Skeletal muscle cell (primary cell): ENCODE data around the gene ITPR2.
A peak's percentile ranks its signal among the peaks of the same experiment; 100 is the strongest.

Source experiments
- DNase-seq: peaks from one replicate; pipeline ENCODE4 v3.0.0-alpha.2; 2010; ENCODE audit warnings: low read depth
- H3K4me3 ChIP-seq: 2 replicates; pipeline ENCODE4 v1.5.1; 2011; ENCODE audit warnings: low read depth, mild to moderate bottlenecking, control low read depth, low read length, moderate library complexity

Gene ITPR2

GRCh38 chr12:26422839-26423398 is 410.1 kb downstream of the ITPR2 start:
- no peak for DNase-seq
- no peak overlapping the region for H3K4me3 ChIP-seq

- no peak overlapping the region for H3K4me3 ChIP-seq
- DNase-seq: no peak
Observed at GRCh38 chr12:26416550-26416949, 416.4 kb downstream of the ITPR2 start.

GRCh38 chr12:26410689-26411088 is 422.3 kb downstream of the ITPR2 start:
- no peak overlapping the region for H3K4me3 ChIP-seq
- no peak for DNase-seq

GRCh38 chr12:26406813-26407212 is 426.2 kb downstream of the ITPR2 start:
- H3K4me3 ChIP-seq: no peak overlapping the region
- DNase-seq: no peak

GRCh38 chr12:26406391-26406790 is 426.6 kb downstream of the ITPR2 start:
- H3K4me3 ChIP-seq: no peak overlapping the region
- no peak for DNase-seq

GRCh38 chr12:26403601-26404000 is 429.4 kb downstream of the ITPR2 start:
- no peak overlapping the region for H3K4me3 ChIP-seq
- no peak for DNase-seq

GRCh38 chr12:26402648-26403047 is 430.3 kb downstream of the ITPR2 start:
- no peak for DNase-seq

GRCh38 chr12:26401874-26402273 is 431.1 kb downstream of the ITPR2 start:
- H3K4me3 ChIP-seq: no peak overlapping the region
- DNase-seq: no peak

More at GRCh38 chr12:26402648-26403047, 430.3 kb downstream of the ITPR2 start:
- no peak overlapping the region for H3K4me3 ChIP-seq

- DNase-seq: no peak
Observed at GRCh38 chr12:26400627-26401026, 432.4 kb downstream of the ITPR2 start.

GRCh38 chr12:26399381-26399780 is 433.6 kb downstream of the ITPR2 start:
- no peak overlapping the region for H3K4me3 ChIP-seq
- DNase-seq: no peak

More at GRCh38 chr12:26400627-26401026, 432.4 kb downstream of the ITPR2 start:
- H3K4me3 ChIP-seq: no peak overlapping the region

GRCh38 chr12:26396402-26396801 is 436.6 kb downstream of the ITPR2 start:
- no peak for DNase-seq
- H3K4me3 ChIP-seq: no peak overlapping the region

GRCh38 chr12:26389343-26389742 is 443.7 kb downstream of the ITPR2 start:
- no peak overlapping the region for H3K4me3 ChIP-seq
- no peak for DNase-seq

- H3K4me3 ChIP-seq: no peak overlapping the region
- DNase-seq: no peak
Observed at GRCh38 chr12:26384536-26384935, 448.5 kb downstream of the ITPR2 start.

- DNase-seq: no peak
- no peak overlapping the region for H3K4me3 ChIP-seq
Observed at GRCh38 chr12:26383041-26383440, 450.0 kb downstream of the ITPR2 start.

- no peak for DNase-seq
- H3K4me3 ChIP-seq: no peak overlapping the region
Observed at GRCh38 chr12:26380897-26381296, 452.1 kb downstream of the ITPR2 start.

GRCh38 chr12:26379777-26380467 is 453.1 kb downstream of the ITPR2 start:
- no peak for DNase-seq

GRCh38 chr12:26378711-26379110 is 454.3 kb downstream of the ITPR2 start:
- H3K4me3 ChIP-seq: no peak overlapping the region
- DNase-seq: no peak

More at GRCh38 chr12:26379777-26380467, 453.1 kb downstream of the ITPR2 start:
- no peak overlapping the region for H3K4me3 ChIP-seq

GRCh38 chr12:26374934-26375680 is 457.9 kb downstream of the ITPR2 start:
- no peak overlapping the region for H3K4me3 ChIP-seq
- DNase-seq: peak; percentile 25

GRCh38 chr12:26373606-26374495 is 459.1 kb downstream of the ITPR2 start:
- no peak for DNase-seq
- no peak overlapping the region for H3K4me3 ChIP-seq

GRCh38 chr12:26372866-26373265 is 460.1 kb downstream of the ITPR2 start:
- no peak overlapping the region for H3K4me3 ChIP-seq
- no peak for DNase-seq
